Lower lobe of right lung (tissue), 2 donors: Measurements from ENCODE around the gene SGCA. TPM values are rescaled to one million over a fixed set of nuclear protein-coding genes. Genes with fewer than 3 reads are reported as not detected.

Experiments
- ATAC-seq, 2 donors: fragments of 200-7000 bp; cut with Tn5 transposase; one replicate each; pipeline ENCODE4 v1.9.1; 2020 to 2022; ENCODE audit warnings: mild to moderate bottlenecking in 2 of 2, moderate library complexity in 2 of 2
- DNase-seq: peaks from one replicate; pipeline ENCODE4 v3.0.0-alpha.2; 2020
- H3K27ac ChIP-seq: fragments of 200-600 bp; one replicate; pipeline ENCODE4 v1.8.0; 2022
- H3K27me3 ChIP-seq: fragments of 200-600 bp; one replicate; pipeline ENCODE4 v1.8.0; 2022; ENCODE audit warnings: low read depth
- H3K36me3 ChIP-seq: fragments of 200-600 bp; one replicate; pipeline ENCODE4 v1.8.0; 2022; ENCODE audit warnings: mild to moderate bottlenecking
- H3K4me1 ChIP-seq: fragments of 200-600 bp; one replicate; pipeline ENCODE4 v1.8.0; 2022
- H3K4me3 ChIP-seq: fragments of 200-600 bp; one replicate; pipeline ENCODE4 v1.8.0; 2022; ENCODE audit warnings: mild to moderate bottlenecking
- H3K9me3 ChIP-seq: fragments of 200-600 bp; one replicate; pipeline ENCODE4 v1.8.0; 2022
- intact Hi-C: fragments of 100-400 bp; cut with DNase I; formaldehyde crosslinking; loops from one replicate; pipeline ENCODE4 v1.11.0; 2022
- total RNA-seq: library from RNA; stranded (reverse); fragmentation: NEBNext Ultra II Directional; extraction: Animal tissue kit (Norgen Biotek cat#: 25700); gene quantifications from one replicate; pipeline ENCODE4 v1.2.1, GENCODE V29; 2021
- TF ChIP-seq, protein P1 (sequence below): fragments of 200-600 bp; IDR thresholded peaks from one replicate; pipeline ENCODE4 v1.8.0; 2022; ENCODE audit warnings: antibody characterized with exemption, mild to moderate bottlenecking
- donor health status: DM: no; HTN: yes; CAD: no; lungs with severe emphysema.

SGCA gene
- total RNA-seq, 1 donor from 2014 or later: 9.1 TPM

GRCh38 chr17:50146230-50146926, 19.4 kb upstream of the SGCA start:
- no peak for ATAC-seq
- no peak for DNase-seq
- Histone ChIP-seq H3K36me3 (peaks cover 54% of the 10 kb centered on the region), H3K27ac (peak overlapping the region; percentile 86), H3K27me3 (no peaks in the 10 kb centered on the region), H3K4me1 (peaks cover 53% of the 10 kb centered on the region), H3K4me3 (peak overlapping the region; percentile 78), H3K9me3 (no peaks in the 10 kb centered on the region)
- intact Hi-C loops: no loop called here
- TF ChIP-seq, protein P1, sequence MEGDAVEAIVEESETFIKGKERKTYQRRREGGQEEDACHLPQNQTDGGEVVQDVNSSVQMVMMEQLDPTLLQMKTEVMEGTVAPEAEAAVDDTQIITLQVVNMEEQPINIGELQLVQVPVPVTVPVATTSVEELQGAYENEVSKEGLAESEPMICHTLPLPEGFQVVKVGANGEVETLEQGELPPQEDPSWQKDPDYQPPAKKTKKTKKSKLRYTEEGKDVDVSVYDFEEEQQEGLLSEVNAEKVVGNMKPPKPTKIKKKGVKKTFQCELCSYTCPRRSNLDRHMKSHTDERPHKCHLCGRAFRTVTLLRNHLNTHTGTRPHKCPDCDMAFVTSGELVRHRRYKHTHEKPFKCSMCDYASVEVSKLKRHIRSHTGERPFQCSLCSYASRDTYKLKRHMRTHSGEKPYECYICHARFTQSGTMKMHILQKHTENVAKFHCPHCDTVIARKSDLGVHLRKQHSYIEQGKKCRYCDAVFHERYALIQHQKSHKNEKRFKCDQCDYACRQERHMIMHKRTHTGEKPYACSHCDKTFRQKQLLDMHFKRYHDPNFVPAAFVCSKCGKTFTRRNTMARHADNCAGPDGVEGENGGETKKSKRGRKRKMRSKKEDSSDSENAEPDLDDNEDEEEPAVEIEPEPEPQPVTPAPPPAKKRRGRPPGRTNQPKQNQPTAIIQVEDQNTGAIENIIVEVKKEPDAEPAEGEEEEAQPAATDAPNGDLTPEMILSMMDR: no peak

DNA sequence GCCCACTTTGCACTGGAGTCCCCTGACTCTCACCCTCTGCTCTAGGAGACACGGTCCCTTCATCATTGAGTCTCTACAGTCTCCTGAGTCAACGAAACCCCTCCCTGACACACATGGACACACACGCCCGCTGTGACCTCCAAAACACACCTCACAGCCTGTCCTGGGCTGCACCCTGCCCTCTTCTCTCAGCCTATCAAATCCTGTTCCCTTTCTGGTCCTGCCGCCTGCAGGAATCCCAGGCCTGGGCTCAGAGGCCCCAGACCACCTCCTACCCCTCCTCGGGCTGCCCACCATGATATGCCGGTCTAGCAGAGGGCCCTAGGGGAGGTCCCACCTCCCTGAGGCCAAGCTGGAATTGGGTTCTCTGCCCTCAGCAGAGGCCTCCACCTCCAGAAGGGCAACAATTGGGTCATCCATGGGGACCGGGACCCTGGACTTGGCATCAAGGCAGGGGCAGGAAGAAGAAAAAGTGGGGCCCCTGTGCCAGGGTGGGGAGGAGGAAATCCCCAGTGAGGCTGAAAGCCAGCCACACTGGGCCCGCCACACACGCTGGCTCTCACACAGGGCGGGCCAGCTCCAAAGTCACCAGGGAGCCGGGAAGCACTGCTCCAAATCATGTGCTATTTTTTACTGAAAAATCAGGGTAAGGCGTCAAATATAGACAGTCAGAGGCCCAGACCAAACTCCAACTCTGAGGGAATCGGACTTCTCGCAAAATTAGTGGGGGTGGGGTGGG, 18.7 kb upstream of the SGCA start:
- Histone ChIP-seq H3K36me3 (peaks cover 47% of the 10 kb centered on the region), H3K4me1 (peaks cover 52% of the 10 kb centered on the region), H3K27me3 (no peaks in the 10 kb centered on the region), H3K27ac (peak overlapping the region; percentile 86), H3K9me3 (no peaks in the 10 kb centered on the region), H3K4me3 (peak overlapping the region; percentile 78)
- TF ChIP-seq, protein P1: no peak
- ATAC-seq (no peak), DNase-seq (no peak)
- intact Hi-C loops: no loop called here

DNA sequence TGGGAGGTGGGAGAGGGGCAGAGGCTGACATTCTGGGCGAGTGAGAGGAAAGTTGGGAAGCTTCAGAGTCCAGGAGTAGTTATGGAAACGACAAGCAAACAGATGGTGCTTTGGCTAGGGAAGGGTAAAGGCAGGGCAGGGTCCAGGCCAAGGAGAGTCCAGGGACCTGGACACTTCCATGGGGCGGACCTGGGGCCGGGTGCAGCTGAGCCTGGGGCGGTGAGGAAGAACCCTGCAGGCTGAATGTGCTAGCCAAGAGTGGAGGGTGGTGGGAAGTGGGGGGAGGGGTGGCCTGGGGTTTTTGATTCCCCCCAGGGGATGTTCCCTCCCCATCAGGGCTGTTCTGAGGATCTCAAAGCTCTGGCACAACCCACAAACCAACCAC, 18.0 kb upstream of the SGCA start:
- peak overlapping the region; percentile 86 for H3K27ac ChIP-seq

DNA sequence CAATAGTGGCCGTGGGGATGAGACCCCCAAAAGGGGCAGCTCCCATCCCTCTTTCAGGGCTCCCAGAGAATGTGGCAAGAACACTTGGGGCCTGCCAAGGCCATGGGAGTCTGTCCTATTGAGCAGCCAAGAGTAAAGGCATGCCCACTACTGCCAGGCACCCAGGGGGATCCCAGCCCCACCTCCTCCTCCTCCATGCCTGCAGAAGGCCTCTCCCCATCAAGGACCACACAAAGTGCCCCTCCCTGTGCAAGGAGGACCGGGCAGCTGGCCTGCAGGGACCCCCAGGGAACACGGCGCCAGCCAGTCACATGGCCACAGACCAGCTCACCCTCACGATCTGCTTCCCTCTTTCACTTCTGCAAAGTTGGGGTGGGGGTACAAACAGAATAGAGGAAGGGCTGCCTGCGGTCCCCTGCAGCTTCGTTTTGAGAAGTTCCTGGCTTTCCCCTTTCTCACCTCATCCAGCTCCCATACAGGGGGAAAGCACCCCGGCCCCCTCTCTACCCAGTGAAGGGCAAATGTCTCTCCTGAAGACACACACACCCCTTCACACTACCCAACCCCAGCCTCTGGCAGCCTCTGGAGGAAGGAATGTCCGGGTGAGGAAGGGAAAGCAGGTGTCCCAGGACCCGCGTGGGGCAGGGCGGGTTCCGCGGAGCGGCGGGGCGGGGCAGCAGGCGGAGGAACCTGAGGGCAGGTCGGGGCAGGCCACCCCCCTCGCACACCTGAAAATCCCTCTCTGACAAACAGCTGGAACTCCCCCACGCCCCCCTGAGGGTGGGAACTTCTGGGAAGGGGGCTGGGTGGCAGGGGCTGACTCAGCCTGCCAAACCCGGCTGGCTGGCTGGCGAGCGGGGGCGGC, 17.3 kb upstream of the SGCA start:
- H3K27ac ChIP-seq: peak overlapping the region; percentile 86
- DNase-seq (peak; percentile 82), ATAC-seq (peak; percentile 28 to 42)
- TF ChIP-seq, protein P1: no peak
- H3K36me3 ChIP-seq: peaks cover 34% of the 10 kb centered on the region
- no peaks in the 10 kb centered on the region for H3K27me3 ChIP-seq
- H3K9me3 ChIP-seq: no peaks in the 10 kb centered on the region
- H3K4me3 ChIP-seq: peak overlapping the region; percentile 78
- peaks cover 58% of the 10 kb centered on the region for H3K4me1 ChIP-seq
- intact Hi-C loops: no loop called here

More for the DNA sequence above, 18.0 kb upstream of the SGCA start:
- ATAC-seq (no peak), DNase-seq (no peak)
- TF ChIP-seq, protein P1: no peak
- Histone ChIP-seq H3K4me1 (peaks cover 54% of the 10 kb centered on the region), H3K9me3 (no peaks in the 10 kb centered on the region), H3K4me3 (peak overlapping the region; percentile 78), H3K36me3 (peaks cover 40% of the 10 kb centered on the region), H3K27me3 (no peaks in the 10 kb centered on the region)
- intact Hi-C loops: no loop called here

DNA sequence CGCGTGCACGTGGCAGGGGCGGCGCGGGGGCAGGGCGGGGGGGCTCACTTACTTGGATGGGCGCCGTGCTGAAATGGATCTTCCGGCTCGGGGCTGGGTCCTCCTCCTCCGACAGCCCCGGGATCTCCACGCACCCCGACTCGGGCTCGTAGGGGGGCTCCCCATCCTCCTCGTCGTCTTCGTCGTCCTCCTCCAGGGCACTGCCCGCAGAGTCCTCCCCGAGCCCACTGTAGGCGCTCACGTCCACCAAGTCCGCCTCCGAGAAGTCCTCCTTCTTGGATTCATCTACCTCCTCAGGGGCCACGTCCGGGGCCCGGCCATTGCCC, 16.8 kb upstream of the SGCA start:
- Histone ChIP-seq H3K4me1 (peaks cover 64% of the 10 kb centered on the region), H3K4me3 (peak overlapping the region; percentile 78), H3K36me3 (peaks cover 28% of the 10 kb centered on the region), H3K9me3 (no peaks in the 10 kb centered on the region), H3K27ac (peak overlapping the region; percentile 86), H3K27me3 (no peaks in the 10 kb centered on the region)
- TF ChIP-seq, protein P1: no peak
- no peak for DNase-seq
- intact Hi-C loops: no loop called here
- ATAC-seq: no peak
